MCF 10A (cell line): ENCODE data around the gene GABARAPL2. TPM values are rescaled to one million over a fixed set of nuclear protein-coding genes. Genes with fewer than 3 reads are reported as not detected.

Experiments used
- Bru-seq: library from RNA; stranded (reverse); fragments of 400-500 nt; gene quantifications from one replicate; lab custom pipeline; 2021; lab: Mats Ljungman, UMichigan
- BruChase-seq, 2 experiments: library from RNA; stranded (reverse); fragments of 400-500 nt; gene quantifications; one replicate each; lab custom pipeline; 2021; lab: Mats Ljungman, UMichigan
- BruUV-seq: library from RNA; stranded (reverse); fragments of 400-500 nt; replicated peaks from 2 replicates; lab custom pipeline; 2021; lab: Mats Ljungman, UMichigan
- CTCF ChIA-PET: fragments of 300-600 bp; sonication (Branson Sonifier 250); formaldehyde crosslinking; extraction: SDS; loops from one replicate; lab custom pipeline; 2021; ENCODE audit warnings: antibody characterized with exemption, inconsistent platforms; lab: Yijun Ruan, JAX
- POLR2A ChIA-PET: fragments of 300-600, 350-650 bp; sonication (Branson Sonifier 250); formaldehyde crosslinking; extraction: SDS; loops from one replicate; lab custom pipeline; 2020; ENCODE audit warnings: antibody characterized with exemption, inconsistent platforms; lab: Yijun Ruan, JAX
- DNase-seq: peaks from one replicate; pipeline ENCODE4 v3.0.0-alpha.2; 2018; ENCODE audit not compliant: unreplicated experiment
- H3K27ac Mint-ChIP-seq: one replicate; pipeline ENCODE4 v1.8.0; 2022; ENCODE audit warnings: mild to moderate bottlenecking, low read depth, mixed read lengths; ENCODE audit not compliant: unreplicated experiment
- H3K27me3 Mint-ChIP-seq: one replicate; pipeline ENCODE4 v1.8.0; 2022; ENCODE audit warnings: mixed read lengths; ENCODE audit not compliant: insufficient read depth, unreplicated experiment
- H3K36me3 Mint-ChIP-seq: one replicate; pipeline ENCODE4 v1.8.0; 2022; ENCODE audit warnings: mild to moderate bottlenecking, moderate library complexity, mixed read lengths; ENCODE audit not compliant: insufficient read depth, unreplicated experiment
- H3K4me1 Mint-ChIP-seq: one replicate; pipeline ENCODE4 v1.8.0; 2022; ENCODE audit warnings: mixed read lengths; ENCODE audit not compliant: insufficient read depth, unreplicated experiment
- H3K4me3 Mint-ChIP-seq: one replicate; pipeline ENCODE4 v1.8.0; 2022; ENCODE audit warnings: mild to moderate bottlenecking, moderate library complexity, mixed read lengths; ENCODE audit not compliant: unreplicated experiment
- H3K9me3 Mint-ChIP-seq: one replicate; pipeline ENCODE4 v1.8.0; 2022; ENCODE audit warnings: mixed read lengths; ENCODE audit not compliant: unreplicated experiment
- intact Hi-C: fragments of 100-400 bp; cut with micrococcal nuclease; formaldehyde crosslinking; loops from 2 replicates; pipeline ENCODE4 v1.14.1; 2022
- long read RNA-seq: library from polyadenylated mRNA; stranded (forward); transcript quantifications from one replicate; pipeline ENCODE4 v2.0.0, GENCODE V29; 2022
- total RNA-seq: library from RNA; stranded (reverse); gene quantifications from 2 replicates; pipeline ENCODE4 v1.2.3, GENCODE V29; 2022
- TF ChIP-seq, protein P1 (sequence below): fragments of 200-600 bp; IDR thresholded peaks from one replicate; pipeline ENCODE4 v1.8.0; 2022; ENCODE audit warnings: antibody characterized with exemption, mild to moderate bottlenecking; ENCODE audit not compliant: unreplicated experiment

Gene GABARAPL2, protein sequence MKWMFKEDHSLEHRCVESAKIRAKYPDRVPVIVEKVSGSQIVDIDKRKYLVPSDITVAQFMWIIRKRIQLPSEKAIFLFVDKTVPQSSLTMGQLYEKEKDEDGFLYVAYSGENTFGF
- total RNA-seq (61.5 and 70.5 TPM in 2 replicates), Bru-seq, nascent RNA (percentile 79 among the genes with signal in this experiment), BruChase-seq, experiment 1, labeled RNA remaining after a 6-hour chase (percentile 87 among the genes with signal in this experiment), BruChase-seq, experiment 2, labeled RNA remaining after a 2-hour chase (percentile 78 among the genes with signal in this experiment)
- long read RNA-seq, transcript GABARAPL2-201 (4 exons, 1,002 nt), result major isoform, 121 of 125 reads
- long read RNA-seq, partial matches to known transcripts, result 2 of 125 reads
- long read RNA-seq, other reads (novel, unspliced or antisense), result 1 of 125 reads

DNA sequence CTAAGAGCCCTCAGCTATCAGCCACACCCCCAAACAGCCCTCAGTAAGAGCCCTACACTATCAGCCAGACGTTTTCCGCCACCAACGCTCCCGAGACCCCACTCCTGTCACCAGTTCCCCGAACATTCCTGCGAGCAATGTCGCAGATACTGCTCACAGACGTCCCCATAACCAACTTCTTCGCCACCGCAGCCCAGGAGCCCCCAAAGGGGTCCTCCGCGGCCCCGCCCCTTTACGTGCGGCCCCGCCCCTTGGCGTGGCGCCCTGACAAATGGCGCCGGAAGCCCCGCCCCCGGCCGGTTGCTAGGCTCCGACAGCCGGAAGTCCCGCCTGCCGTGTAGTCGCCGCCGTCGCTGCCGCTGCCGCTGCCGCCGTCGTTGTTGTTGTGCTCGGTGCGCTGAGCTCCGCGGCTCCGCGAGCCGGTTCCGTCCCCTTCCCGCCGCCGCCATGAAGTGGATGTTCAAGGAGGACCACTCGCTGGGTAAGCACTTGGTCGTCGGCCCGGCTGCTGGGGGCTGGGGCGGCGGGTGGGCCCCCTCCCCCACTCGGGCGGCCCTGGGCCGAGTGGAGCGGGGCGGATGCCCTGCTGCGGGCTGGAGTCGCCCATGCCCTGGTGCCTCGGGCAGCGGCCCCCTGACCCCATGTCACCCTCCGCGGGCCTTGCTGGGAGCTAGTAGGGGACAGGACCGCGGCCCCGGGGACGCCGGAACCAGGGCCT, at the start of gene GABARAPL2:
Gene GABARAPL2, plus strand, starts transcription at position 340 of the 718 bp plus-strand sequence. Its CDS starts 108 bp downstream, at position 448.
- H3K4me3 Mint-ChIP-seq, result peak within 1 kb of the TSS; percentile 83
- H3K36me3 Mint-ChIP-seq, result peaks cover 25% of the 10 kb centered on the region
- intact Hi-C loops, result loop anchor here (5.0 kb wide), 1 partner anchor 56 kb away; the partner anchor contains the start of gene ADAT1
- no peaks in the 10 kb centered on the region for H3K9me3 Mint-ChIP-seq
- DNase-seq, result peak; percentile 77
- ChIA-PET POLR2A (interaction anchor here (0.6 to 5.5 kb wide), 15 partner anchors 11 to 316 kb away, joined by 3 to 116 read pairs (median 5); partner anchors contain the start of genes ADAT1, KARS1, TERF2IP and TMEM170A), CTCF (interaction anchor here (0.6 to 4.0 kb wide), 9 partner anchors 10 to 101 kb away, joined by 3 to 22 read pairs (median 3); partner anchors contain the start of genes ADAT1, TMEM170A and TMEM231)
- peak within 1 kb of the TSS; percentile 80 for H3K27ac Mint-ChIP-seq
- peaks cover 7% of the 10 kb centered on the region for H3K4me1 Mint-ChIP-seq
- no TSS peak for BruUV-seq
- peaks cover 13% of the 10 kb centered on the region for H3K27me3 Mint-ChIP-seq
- TF ChIP-seq, protein P1, sequence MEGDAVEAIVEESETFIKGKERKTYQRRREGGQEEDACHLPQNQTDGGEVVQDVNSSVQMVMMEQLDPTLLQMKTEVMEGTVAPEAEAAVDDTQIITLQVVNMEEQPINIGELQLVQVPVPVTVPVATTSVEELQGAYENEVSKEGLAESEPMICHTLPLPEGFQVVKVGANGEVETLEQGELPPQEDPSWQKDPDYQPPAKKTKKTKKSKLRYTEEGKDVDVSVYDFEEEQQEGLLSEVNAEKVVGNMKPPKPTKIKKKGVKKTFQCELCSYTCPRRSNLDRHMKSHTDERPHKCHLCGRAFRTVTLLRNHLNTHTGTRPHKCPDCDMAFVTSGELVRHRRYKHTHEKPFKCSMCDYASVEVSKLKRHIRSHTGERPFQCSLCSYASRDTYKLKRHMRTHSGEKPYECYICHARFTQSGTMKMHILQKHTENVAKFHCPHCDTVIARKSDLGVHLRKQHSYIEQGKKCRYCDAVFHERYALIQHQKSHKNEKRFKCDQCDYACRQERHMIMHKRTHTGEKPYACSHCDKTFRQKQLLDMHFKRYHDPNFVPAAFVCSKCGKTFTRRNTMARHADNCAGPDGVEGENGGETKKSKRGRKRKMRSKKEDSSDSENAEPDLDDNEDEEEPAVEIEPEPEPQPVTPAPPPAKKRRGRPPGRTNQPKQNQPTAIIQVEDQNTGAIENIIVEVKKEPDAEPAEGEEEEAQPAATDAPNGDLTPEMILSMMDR, result no peak

DNA sequence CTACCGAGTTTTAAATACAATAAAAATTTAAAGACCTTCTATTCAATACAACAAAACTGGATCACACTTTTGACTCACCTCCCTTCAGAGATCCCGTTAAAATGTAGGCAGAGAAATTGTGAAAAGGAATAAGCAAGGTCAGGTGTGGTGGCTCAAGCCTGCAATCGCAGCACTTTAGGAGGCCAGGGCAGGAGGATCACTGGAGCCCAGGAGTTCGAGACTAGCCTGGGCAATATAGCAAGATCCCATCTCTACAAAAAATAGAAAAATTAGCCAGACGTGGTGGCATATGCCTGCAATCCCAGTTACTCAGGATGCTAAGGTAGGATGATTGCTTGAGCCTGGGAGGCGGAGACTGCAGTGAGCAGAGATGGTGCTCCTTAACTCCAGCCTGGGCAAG, 47.0 kb upstream of the GABARAPL2 start:
- no peaks in the 10 kb centered on the region for H3K27me3 Mint-ChIP-seq
- TF ChIP-seq, protein P1, result no peak
- no peaks in the 10 kb centered on the region for H3K36me3 Mint-ChIP-seq
- intact Hi-C loops, result loop anchor here (5.0 kb wide), 1 partner anchor 103 kb away; the partner anchor contains the start of gene ADAT1
- BruUV-seq, result no TSS peak
- POLR2A ChIA-PET, result interaction anchor here (0.7 kb wide), 1 partner anchor 130 kb away, joined by 3 read pairs; no protein-coding TSS in a partner anchor
- no peak overlapping the region for H3K27ac Mint-ChIP-seq
- CTCF ChIA-PET, result interaction anchor here (0.7 to 4.8 kb wide), 11 partner anchors 8 to 115 kb away, joined by 3 to 88 read pairs (median 3); partner anchors contain the start of gene GABARAPL2
- DNase-seq, result no peak
- no peak overlapping the region for H3K4me3 Mint-ChIP-seq
- H3K9me3 Mint-ChIP-seq, result no peaks in the 10 kb centered on the region
- H3K4me1 Mint-ChIP-seq, result no peaks in the 10 kb centered on the region

DNA sequence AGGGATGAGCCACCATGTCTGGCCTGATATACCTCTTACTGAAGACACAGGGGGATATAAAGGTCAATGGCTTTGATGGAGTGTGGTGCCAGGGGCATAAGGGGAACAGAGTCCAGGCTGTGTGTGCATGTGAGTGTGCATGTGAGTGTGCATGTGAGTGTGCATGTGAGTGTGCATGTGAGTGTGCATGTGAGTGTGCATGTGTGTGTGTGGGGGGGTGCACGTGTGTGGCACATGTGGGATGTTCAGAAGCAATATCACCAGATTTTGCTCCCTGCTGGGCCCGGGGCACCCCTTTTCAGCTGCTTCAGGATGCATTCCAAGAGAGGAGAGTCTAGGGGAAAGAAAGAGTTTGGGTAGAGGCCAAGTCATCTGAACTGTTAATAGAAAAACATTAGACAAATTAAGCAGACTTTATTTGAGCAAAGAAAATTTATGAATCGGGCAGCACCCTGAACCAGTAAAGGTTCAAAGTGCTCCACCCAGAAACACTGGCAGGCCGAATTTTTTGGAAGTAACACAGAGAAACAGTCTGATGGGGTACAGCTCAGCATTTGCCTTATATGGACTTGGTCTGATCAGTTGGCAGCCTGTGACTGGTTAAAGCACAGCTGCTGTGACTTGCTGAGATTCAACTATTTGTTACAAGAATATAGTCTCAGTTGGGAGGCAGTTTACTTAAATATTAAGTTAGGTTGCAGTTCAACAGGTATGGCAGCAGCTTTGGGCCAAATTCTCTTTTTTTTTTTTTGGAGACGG, 40.0 kb upstream of the GABARAPL2 start:
- no peaks in the 10 kb centered on the region for H3K4me1 Mint-ChIP-seq
- no peaks in the 10 kb centered on the region for H3K9me3 Mint-ChIP-seq
- no peaks in the 10 kb centered on the region for H3K36me3 Mint-ChIP-seq
- ChIA-PET POLR2A (no interaction called here), CTCF (interaction anchor here (1.1 to 1.8 kb wide), 3 partner anchors 9 to 95 kb away, joined by 4 to 5 read pairs (median 4); partner anchors contain the start of gene TMEM170A)
- H3K27ac Mint-ChIP-seq, result no peak overlapping the region
- no peak for DNase-seq
- no peak overlapping the region for H3K4me3 Mint-ChIP-seq
- TF ChIP-seq, protein P1, result no peak
- no TSS peak for BruUV-seq
- intact Hi-C loops, result no loop called here
- H3K27me3 Mint-ChIP-seq, result no peaks in the 10 kb centered on the region
